HCT116 (cell line): ENCODE results near the gene AMOT. TPM values are rescaled to one million over a fixed set of nuclear protein-coding genes. Genes with fewer than 3 reads are reported as not detected.

Source experiments
- ATAC-seq: fragments of 200-7000 bp; cut with Tn5 transposase; 2 replicates; pipeline ENCODE4 v1.9.1; 2020; ENCODE audit warnings: mild to moderate bottlenecking, moderate library complexity
- BruUV-seq: library from RNA; stranded (reverse); fragments of 400-500 nt; replicated peaks from 2 replicates; lab custom pipeline; 2021; lab: Mats Ljungman, UMichigan
- CTCF ChIA-PET: fragments of 300-600 bp; sonication (Branson Sonifier 250); formaldehyde crosslinking; loops from one replicate; lab custom pipeline; 2021; ENCODE audit warnings: antibody characterized with exemption; lab: Charles Lee
- POLR2A ChIA-PET: fragments of 300-600, 350-600 bp; sonication (Branson Sonifier 250); formaldehyde crosslinking; loops from one replicate; lab custom pipeline; 2021; ENCODE audit warnings: antibody characterized with exemption; lab: Charles Lee
- RAD21 ChIA-PET, 2 experiments: fragments of 300-600 bp; sonication (Branson Sonifier 250); formaldehyde crosslinking; loops; one replicate each; lab custom pipeline; 2023; ENCODE audit warnings: low total read pairs in 2 of 2; ENCODE audit not compliant: uncharacterized antibody in 2 of 2, unreplicated experiment in 2 of 2, low non-redundant PET in 1 of 2; lab: Charles Lee
- DNase-seq: peaks from one replicate; pipeline ENCODE4 v3.0.0-alpha.2; 2010; ENCODE audit warnings: low read depth, low spot score
- H2AFZ ChIP-seq: fragments of 200-600 bp; shearing (Covaris generic), sonication (generic); 2 replicates; pipeline ENCODE4 v1.6.1; 2017; ENCODE audit warnings: low read depth, mixed run types, mixed read lengths, antibody characterized with exemption, low read length; ENCODE audit not compliant: poor library complexity, severe bottlenecking
- H3K27ac ChIP-seq: 2 replicates; pipeline ENCODE4 v1.5.1; 2012; ENCODE audit warnings: low read depth, low read length
- H3K27me3 ChIP-seq: fragments of 200-600 bp; sonication (generic); 2 replicates; pipeline ENCODE4 v1.6.1; 2016; ENCODE audit warnings: mixed run types, low read length, mixed read lengths; ENCODE audit not compliant: insufficient read depth
- H3K36me3 ChIP-seq, 2 experiments: fragments of 200-500 bp in 1 of 2; fragments of 200-600 bp in 1 of 2; sonication (Bioruptor generic) in 1 of 2; sonication (generic) in 1 of 2; 2 replicates each; pipeline versions ENCODE4 v1.5.1 to v1.6.1; 2014 to 2016; ENCODE audit warnings: low read length in 2 of 2, inconsistent platforms in 1 of 2, mixed read lengths in 1 of 2, mixed run types in 1 of 2; ENCODE audit not compliant: insufficient read depth in 2 of 2, control insufficient read depth in 1 of 2
- H3K4me1 ChIP-seq, 2 experiments: fragments of 200-600 bp in 1 of 2; sonication (generic) in 1 of 2; 2 replicates each; pipeline versions ENCODE4 v1.5.1 to v1.6.1; 2012 to 2017; ENCODE audit warnings: low read length in 2 of 2, inconsistent platforms in 1 of 2, mild to moderate bottlenecking in 1 of 2, mixed read lengths in 1 of 2, mixed run types in 1 of 2, moderate library complexity in 1 of 2; ENCODE audit not compliant: insufficient read depth in 2 of 2, control insufficient read depth in 1 of 2
- H3K4me2 ChIP-seq: fragments of 200-600 bp; sonication (generic); 2 replicates; pipeline ENCODE4 v1.6.1; 2017; ENCODE audit warnings: mixed run types, low read length, mixed read lengths
- H3K4me3 ChIP-seq, 2 experiments: fragments of 200-600 bp in 1 of 2; sonication (generic) in 1 of 2; replicated peaks in 1 of 2; 2 replicates each; pipeline ENCODE4 v1.5.1; 2011 to 2016; ENCODE audit warnings: low read length in 2 of 2, control low read depth in 1 of 2, low read depth in 1 of 2, mild to moderate bottlenecking in 1 of 2, mixed read lengths in 1 of 2, mixed run types in 1 of 2
- H3K79me2 ChIP-seq: fragments of 200-600 bp; sonication (generic); 2 replicates; pipeline ENCODE4 v1.6.1; 2017; ENCODE audit warnings: mild to moderate bottlenecking, mixed run types, low read length, moderate library complexity, mixed read lengths; ENCODE audit not compliant: insufficient read depth
- H3K9ac ChIP-seq: fragments of 200-600 bp; sonication (generic); 2 replicates; pipeline ENCODE4 v1.6.1; 2016; ENCODE audit warnings: low read length, mixed read lengths
- H3K9me2 ChIP-seq: fragments of 200-600 bp; sonication (generic), shearing (Covaris generic); 2 replicates; pipeline ENCODE4 v1.6.1; 2017; ENCODE audit warnings: mixed run types, mild to moderate bottlenecking, moderate library complexity; ENCODE audit not compliant: insufficient read depth
- H3K9me3 ChIP-seq, 2 experiments: fragments of 200-500 bp in 1 of 2; fragments of 200-600 bp in 1 of 2; sonication (Bioruptor generic) in 1 of 2; sonication (generic) in 1 of 2; 2 replicates each; pipeline ENCODE4 v1.6.1; 2014 to 2017; ENCODE audit warnings: low read length in 2 of 2, mixed read lengths in 2 of 2, inconsistent platforms in 1 of 2, low read depth in 1 of 2, mild to moderate bottlenecking in 1 of 2, mixed run types in 1 of 2, moderate library complexity in 1 of 2; ENCODE audit not compliant: control insufficient read depth in 1 of 2, insufficient read depth in 1 of 2
- H4K20me1 ChIP-seq: fragments of 200-600 bp; sonication (generic), shearing (Covaris generic); 2 replicates; pipeline ENCODE4 v1.6.1; 2017; ENCODE audit warnings: mixed run types, mild to moderate bottlenecking, moderate library complexity; ENCODE audit not compliant: insufficient read depth
- CBX3 ChIP-seq: IDR thresholded peaks from 2 replicates; pipeline ENCODE4 v1.6.1; 2012; ENCODE audit warnings: low read depth
- ELF1 ChIP-seq: IDR thresholded peaks from 2 replicates; pipeline ENCODE4 v1.6.1; 2012; ENCODE audit warnings: low read depth, borderline replicate concordance
- EZH2 ChIP-seq: fragments of 200-600 bp; sonication (generic); IDR thresholded peaks from 2 replicates; pipeline ENCODE4 v1.6.1; 2017; ENCODE audit warnings: antibody characterized with exemption, mixed run types
- FOSL1 ChIP-seq: IDR thresholded peaks from 2 replicates; pipeline ENCODE4 v1.6.1; 2012; ENCODE audit warnings: low read depth
- JUND ChIP-seq: IDR thresholded peaks from 2 replicates; pipeline ENCODE4 v1.6.1; 2012
- POLR2A ChIP-seq: IDR thresholded peaks from 2 replicates; pipeline ENCODE4 v1.7.0; 2011; ENCODE audit warnings: borderline replicate concordance; ENCODE audit not compliant: insufficient read depth, insufficient read length; ENCODE audit errors: extremely low read depth
- POLR2AphosphoS5 ChIP-seq: IDR thresholded peaks from 2 replicates; pipeline ENCODE4 v1.6.1; 2011; ENCODE audit warnings: mild to moderate bottlenecking, low read depth, low read length, moderate library complexity
- RAD21 ChIP-seq: IDR thresholded peaks from 2 replicates; pipeline ENCODE4 v1.6.1; 2012; ENCODE audit warnings: low read depth, mild to moderate bottlenecking
- SIN3A ChIP-seq: IDR thresholded peaks from 2 replicates; pipeline ENCODE4 v1.6.1; 2012; ENCODE audit warnings: low read depth
- SP1 ChIP-seq: IDR thresholded peaks from 2 replicates; pipeline ENCODE4 v1.6.1; 2012; ENCODE audit warnings: low read depth
- SRF ChIP-seq: IDR thresholded peaks from 2 replicates; pipeline ENCODE4 v1.6.1; 2012; ENCODE audit warnings: low read depth
- TCF7L2 ChIP-seq: IDR thresholded peaks from 2 replicates; pipeline ENCODE4 v1.7.0; 2011; ENCODE audit warnings: borderline replicate concordance, inconsistent platforms; ENCODE audit not compliant: insufficient read depth, insufficient read length; ENCODE audit errors: extremely low read depth
- ZFX ChIP-seq: fragments of 450-650 bp; IDR thresholded peaks from 2 replicates; pipeline ENCODE4 v1.6.1; 2017
- ZNF274 ChIP-seq: fragments of 200-500 bp; sonication (Bioruptor generic); IDR thresholded peaks from 2 replicates; pipeline ENCODE4 v1.6.1; 2014; ENCODE audit warnings: mild to moderate bottlenecking, low read depth, low read length, inconsistent platforms
- intact Hi-C: fragments of 100-400 bp; cut with micrococcal nuclease; formaldehyde crosslinking; loops from 2 replicates; pipeline ENCODE4 v1.10.0; 2022
- total RNA-seq: library from RNA; stranded (reverse); gene quantifications from one replicate; pipeline ENCODE4 v1.2.1, GENCODE V29; 2021; ENCODE audit not compliant: unreplicated experiment
- TF ChIP-seq, protein P1 (sequence below): IDR thresholded peaks from 2 replicates; pipeline ENCODE4 v1.6.1; 2012
- TF ChIP-seq, protein P2 (sequence below): IDR thresholded peaks from 2 replicates; pipeline ENCODE4 v1.6.1; 2011; ENCODE audit warnings: mild to moderate bottlenecking, low read length, moderate library complexity; ENCODE audit not compliant: insufficient replicate concordance; ENCODE audit errors: extremely low read depth

Gene AMOT
- total RNA-seq, 1 experiment from 2014 or later: 7.7 TPM

DNA sequence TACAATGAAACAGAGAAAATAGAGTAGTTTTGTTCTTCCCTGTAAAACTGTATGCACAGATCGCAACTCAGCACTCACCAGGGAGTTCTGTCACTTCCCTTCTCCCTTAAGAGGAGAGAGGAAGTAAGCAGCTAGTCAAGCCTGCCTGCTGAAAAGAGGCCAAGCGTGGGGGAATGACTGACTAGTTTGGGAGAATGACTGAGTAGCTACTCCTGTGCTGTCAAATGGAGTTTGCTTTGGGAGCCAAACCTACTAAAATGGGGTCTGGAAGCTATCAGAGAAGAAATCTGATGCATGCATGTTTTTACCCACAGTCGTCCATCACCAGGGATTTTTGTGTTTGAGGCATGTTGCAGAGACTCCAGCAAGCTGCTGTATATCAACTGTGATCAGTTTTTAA, 106.3 kb downstream of the AMOT start:
- CTCF ChIA-PET: no interaction called here
- TF ChIP-seq RAD21: no peak
- no peak for TF ChIP-seq POLR2A
- no peak for TF ChIP-seq JUND
- no peak for TF ChIP-seq ZFX
- no peak for TF ChIP-seq SP1
- no peak for TF ChIP-seq ELF1
- TF ChIP-seq, protein P1, sequence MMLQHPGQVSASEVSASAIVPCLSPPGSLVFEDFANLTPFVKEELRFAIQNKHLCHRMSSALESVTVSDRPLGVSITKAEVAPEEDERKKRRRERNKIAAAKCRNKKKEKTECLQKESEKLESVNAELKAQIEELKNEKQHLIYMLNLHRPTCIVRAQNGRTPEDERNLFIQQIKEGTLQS: no peak
- no peak for TF ChIP-seq FOSL1
- no peak for TF ChIP-seq POLR2AphosphoS5
- TF ChIP-seq SRF: no peak
- no TSS peak for BruUV-seq

DNA sequence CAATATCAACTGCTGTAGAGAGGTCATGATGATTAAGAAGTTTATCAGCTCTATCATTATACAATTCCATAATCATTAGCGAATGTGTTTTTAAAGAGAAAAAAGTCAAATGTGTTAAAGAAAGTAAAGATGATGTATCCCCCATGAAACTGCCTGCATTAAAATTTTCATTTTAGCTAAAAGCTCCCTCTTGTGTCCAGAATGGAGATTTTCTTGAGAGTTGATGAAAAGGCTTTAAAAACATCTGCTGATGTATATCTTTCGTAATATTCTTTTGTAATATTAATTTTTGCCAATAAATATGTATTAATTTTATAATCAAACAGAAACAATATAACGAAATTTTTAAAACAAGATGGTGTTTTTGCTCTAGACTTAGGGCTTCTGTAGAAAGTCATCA, 108.8 kb downstream of the AMOT start:
- H3K36me3 ChIP-seq: no peaks in the 10 kb centered on the region
- POLR2A ChIA-PET: no interaction called here
- no peak overlapping the region for H3K4me3 ChIP-seq
- ATAC-seq: no peak
- no peaks in the 10 kb centered on the region for H3K9me3 ChIP-seq
- H3K9me2 ChIP-seq: no peaks in the 10 kb centered on the region
- H3K27ac ChIP-seq: no peak overlapping the region
- no peak overlapping the region for H3K9ac ChIP-seq
- H3K27me3 ChIP-seq: no peaks in the 10 kb centered on the region
- no TSS peak for BruUV-seq
- CTCF ChIA-PET: interaction anchor here (0.6 kb wide), 1 partner anchor 9 kb away, joined by 3 read pairs; no protein-coding TSS in a partner anchor
- no peaks in the 10 kb centered on the region for H3K4me1 ChIP-seq
- H4K20me1 ChIP-seq: no peaks in the 10 kb centered on the region
- no peaks in the 10 kb centered on the region for H3K79me2 ChIP-seq
- no peak overlapping the region for H3K4me2 ChIP-seq
- H2AFZ ChIP-seq: no peak overlapping the region
- DNase-seq: no peak
- RAD21 ChIA-PET: no interaction called here
- intact Hi-C loops: no loop called here
- TF ChIP-seq CBX3 (no peak), TCF7L2 (no peak), JUND (no peak), POLR2A (no peak), ZNF274 (no peak), EZH2 (no peak), ZFX (no peak), RAD21 (0 out of 2 replicates have a peak, but pooled peaks have one; percentile 11), SIN3A (no peak)
- TF ChIP-seq, protein P2, sequence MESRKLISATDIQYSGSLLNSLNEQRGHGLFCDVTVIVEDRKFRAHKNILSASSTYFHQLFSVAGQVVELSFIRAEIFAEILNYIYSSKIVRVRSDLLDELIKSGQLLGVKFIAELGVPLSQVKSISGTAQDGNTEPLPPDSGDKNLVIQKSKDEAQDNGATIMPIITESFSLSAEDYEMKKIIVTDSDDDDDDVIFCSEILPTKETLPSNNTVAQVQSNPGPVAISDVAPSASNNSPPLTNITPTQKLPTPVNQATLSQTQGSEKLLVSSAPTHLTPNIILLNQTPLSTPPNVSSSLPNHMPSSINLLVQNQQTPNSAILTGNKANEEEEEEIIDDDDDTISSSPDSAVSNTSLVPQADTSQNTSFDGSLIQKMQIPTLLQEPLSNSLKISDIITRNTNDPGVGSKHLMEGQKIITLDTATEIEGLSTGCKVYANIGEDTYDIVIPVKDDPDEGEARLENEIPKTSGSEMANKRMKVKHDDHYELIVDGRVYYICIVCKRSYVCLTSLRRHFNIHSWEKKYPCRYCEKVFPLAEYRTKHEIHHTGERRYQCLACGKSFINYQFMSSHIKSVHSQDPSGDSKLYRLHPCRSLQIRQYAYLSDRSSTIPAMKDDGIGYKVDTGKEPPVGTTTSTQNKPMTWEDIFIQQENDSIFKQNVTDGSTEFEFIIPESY: no peak
- TF ChIP-seq, protein P1: no peak

More for the DNA sequence above, 106.3 kb downstream of the AMOT start:
- Histone ChIP-seq H3K9me3 (no peaks in the 10 kb centered on the region), H3K9ac (no peak overlapping the region), H3K27me3 (no peaks in the 10 kb centered on the region), H3K27ac (no peak overlapping the region), H4K20me1 (no peaks in the 10 kb centered on the region), H2AFZ (no peak overlapping the region), H3K36me3 (no peaks in the 10 kb centered on the region), H3K4me1 (no peaks in the 10 kb centered on the region), H3K9me2 (no peaks in the 10 kb centered on the region), H3K79me2 (no peaks in the 10 kb centered on the region), H3K4me3 (no peak overlapping the region), H3K4me2 (no peak overlapping the region)
- RAD21 ChIA-PET: no interaction called here
- no peak for DNase-seq
- no peak for ATAC-seq
- intact Hi-C loops: no loop called here
- POLR2A ChIA-PET: no interaction called here
